NOMO-1 treated with DMSO at 0.1 percent for 48 hours (cell line): ENCODE measurements around the gene FBXL3.
"Not testable (repeated sequence)": the region's sequence is repeated elsewhere in the genome, so short reads cannot be mapped to it uniquely, and the experiment has no call there.

ENCODE experiments used
- DNase-seq: peaks from one replicate; lab custom pipeline; 2025; ENCODE audit not compliant: unreplicated experiment; lab: John Stamatoyannopoulos, UW

The FBXL3 gene

DNA sequence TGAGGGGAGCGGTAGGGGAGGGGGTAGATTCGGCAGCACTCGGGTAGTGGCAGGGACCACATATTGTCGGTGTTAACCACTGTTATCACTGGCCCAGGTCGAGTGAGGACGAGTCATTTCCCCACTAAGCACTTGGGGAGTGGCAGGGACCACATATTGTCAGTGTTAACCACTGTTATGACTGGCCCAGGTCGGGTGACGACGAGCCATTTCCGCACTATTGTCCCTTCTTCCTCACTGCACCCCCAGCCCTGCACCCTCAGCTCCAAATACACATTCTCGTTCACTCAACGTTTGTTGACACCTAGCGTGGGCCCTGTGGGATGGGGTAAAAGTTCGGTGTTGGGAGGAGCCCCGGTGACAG lies 35.5 kb downstream of the FBXL3 start:
- DNase-seq = no peak

DNA sequence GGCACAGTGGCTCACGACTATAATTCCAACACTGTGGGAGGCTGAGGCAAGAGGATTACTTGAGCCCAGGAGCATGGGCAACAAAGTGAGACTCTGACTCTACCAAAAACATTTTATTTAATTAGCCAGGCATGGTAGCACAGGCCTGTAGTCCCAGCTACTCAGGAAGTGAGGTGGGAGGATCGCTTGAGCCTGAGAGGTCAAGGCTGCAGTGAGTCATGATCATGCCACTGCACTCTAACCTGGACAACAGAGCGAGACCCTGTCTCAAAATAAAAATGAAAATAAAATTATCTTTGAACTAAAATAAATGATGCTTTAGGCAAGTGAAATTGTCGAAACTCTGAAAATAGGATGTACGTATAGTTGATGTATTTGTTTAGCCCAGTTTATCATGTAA lies 43.3 kb downstream of the FBXL3 start:
- no peak for DNase-seq

DNA sequence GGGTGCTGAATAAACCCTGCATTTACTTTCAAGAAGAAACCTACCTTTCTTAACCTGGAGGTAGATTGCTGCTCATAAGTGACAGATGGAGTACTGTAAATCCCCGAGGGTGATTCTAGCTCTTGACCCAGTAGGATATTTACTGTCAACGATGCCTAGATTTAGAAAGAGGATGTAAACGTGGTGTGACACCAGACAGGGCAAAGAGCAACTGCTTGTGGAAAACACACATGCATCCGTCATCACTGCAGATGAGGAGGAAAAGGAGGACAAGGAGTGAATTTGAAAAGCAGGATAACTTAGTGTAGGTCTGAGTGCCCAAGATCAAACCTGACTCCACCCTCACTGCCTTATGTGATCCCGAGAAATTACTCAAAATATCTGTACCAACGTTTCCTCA lies 44.9 kb downstream of the FBXL3 start:
- DNase-seq = peak; percentile 24

DNA sequence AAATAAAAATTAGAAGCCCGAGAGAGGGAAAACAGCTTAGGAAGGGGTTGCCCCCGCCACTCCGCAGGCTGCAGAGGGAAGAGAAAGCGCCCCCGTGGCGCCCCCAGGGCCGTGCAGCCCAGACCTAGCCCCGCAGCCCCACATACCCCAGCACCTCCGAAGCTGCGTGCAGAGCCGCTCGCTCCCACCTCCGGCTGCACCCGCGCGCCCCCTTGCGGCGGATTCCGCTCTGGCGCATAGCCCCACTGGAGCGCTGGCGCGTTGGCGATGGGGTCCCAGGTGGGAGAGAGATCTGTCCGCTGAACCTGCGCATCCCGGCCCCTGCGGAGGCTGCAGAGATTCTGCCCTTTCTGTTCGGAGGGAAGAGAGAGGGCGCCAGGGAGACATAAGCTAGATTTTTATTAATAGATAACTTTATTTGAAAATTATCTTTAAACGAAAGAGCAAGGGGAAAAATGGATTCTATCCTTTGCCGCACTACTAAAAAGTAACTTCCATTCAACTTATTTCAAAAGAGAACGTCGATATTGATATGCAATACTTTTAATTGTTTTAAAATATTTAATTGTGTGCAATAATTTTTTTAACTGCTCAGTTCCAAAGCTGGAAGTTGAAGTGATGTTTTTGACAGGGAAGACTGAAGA lies 46.8 kb downstream of the FBXL3 start:
- peak; percentile 40 for DNase-seq

DNA sequence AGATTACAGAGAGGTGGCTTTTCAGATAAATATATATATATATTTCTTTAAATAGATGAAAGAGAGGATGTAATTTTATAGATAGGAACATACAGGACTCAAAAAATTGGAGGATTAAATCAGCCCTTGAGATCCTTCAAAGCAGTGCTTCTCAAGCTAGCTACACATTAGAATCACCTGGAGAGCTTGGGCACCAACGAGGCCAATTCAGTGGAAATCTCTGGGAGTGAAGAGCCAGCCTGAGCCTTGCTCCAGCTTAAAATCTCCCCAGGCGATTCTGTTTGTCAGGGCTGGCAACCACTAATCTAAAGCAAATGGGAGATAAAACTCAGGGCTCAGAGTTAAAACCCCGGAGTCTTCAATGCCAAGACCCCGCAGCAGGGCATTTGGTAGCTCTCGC lies 50.0 kb downstream of the FBXL3 start:
- no peak for DNase-seq

DNA sequence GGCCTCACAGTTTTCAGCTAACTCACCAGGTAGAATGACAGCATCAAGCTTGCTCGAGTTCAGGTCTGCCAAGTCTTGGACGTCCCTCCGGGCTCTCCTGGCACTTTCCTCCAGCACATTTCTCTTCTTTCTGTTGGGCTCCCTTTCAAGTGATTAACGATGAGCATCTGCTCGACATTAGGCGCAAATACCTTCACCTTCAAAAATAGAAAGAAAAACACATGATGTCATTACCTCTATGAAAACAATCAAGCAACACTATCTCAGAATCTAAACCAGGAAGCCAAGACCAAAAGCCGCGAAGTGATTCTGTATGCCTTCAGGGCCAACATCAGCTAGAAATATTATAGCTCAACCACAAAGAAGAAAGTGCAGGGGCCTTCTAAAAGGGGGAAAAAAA lies 50.5 kb downstream of the FBXL3 start:
- no peak for DNase-seq

DNA sequence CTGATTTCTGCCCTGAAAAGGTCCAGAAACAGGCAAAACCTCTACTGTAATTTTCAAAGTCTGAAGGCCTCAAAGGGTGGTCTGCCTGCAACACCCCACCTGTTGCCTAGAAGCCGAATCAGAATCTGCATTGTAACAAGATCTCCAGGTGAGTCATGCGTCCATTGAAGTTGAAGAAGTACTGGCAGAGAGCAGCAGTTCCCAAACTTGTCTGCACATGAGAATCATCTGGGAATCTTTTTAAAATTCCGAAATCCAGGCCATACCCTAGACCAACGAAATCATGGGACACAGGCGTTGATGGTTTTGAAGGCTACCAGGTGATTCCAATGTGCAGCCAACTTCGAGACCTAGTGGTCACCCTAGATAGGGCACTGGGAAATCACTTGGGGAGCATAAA lies 51.1 kb downstream of the FBXL3 start:
- DNase-seq = no peak

DNA sequence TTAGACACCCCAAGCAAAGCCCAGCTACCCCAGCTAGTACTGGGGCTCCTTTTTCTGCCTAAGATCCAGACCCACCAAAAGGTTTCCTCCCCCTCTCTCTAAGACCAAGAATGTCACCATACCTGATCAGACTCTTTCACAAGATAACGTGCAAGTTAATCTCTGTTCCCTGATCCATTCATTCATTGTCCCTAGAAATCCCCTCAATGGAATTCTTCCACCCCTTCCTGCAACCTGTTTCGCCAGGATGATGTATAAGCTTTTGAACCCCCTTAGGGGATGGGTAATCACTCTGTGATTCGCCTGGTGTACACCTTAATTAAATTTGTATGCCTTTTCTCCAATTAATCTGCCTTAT lies 52.4 kb downstream of the FBXL3 start:
- no peak for DNase-seq

DNA sequence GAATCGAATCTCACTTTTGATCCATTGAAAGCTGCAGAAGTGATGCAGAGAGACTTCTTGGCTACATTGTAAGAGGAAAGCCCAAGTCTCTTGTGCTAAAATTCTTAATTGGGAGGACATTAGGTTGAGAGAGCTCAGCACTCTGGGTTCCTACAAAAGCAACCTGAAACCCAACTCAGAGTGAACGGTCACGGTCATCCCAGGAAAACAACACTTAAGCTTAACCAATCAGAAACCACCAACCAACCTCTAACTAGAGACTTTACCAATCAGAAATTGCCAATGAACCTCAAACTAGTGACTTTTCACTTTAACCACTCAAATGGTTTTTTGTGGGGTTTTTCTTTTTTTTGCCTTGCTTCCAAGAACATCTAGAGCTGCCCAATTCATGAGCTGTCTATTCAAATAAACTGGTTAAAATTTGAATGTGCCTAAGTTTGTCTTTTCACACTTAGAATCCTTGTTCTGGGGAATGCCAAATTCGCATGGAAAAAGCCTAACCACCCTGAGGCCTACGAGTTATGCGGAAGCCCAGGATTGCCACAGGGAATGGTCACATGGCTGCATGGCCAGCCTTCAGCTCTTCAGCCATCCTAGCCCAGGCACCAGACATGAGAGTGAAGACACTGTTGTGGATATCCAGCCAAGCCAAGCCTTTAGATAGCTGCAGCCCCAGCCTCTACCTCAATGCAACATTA lies 52.9 kb downstream of the FBXL3 start:
- no peak for DNase-seq

DNA sequence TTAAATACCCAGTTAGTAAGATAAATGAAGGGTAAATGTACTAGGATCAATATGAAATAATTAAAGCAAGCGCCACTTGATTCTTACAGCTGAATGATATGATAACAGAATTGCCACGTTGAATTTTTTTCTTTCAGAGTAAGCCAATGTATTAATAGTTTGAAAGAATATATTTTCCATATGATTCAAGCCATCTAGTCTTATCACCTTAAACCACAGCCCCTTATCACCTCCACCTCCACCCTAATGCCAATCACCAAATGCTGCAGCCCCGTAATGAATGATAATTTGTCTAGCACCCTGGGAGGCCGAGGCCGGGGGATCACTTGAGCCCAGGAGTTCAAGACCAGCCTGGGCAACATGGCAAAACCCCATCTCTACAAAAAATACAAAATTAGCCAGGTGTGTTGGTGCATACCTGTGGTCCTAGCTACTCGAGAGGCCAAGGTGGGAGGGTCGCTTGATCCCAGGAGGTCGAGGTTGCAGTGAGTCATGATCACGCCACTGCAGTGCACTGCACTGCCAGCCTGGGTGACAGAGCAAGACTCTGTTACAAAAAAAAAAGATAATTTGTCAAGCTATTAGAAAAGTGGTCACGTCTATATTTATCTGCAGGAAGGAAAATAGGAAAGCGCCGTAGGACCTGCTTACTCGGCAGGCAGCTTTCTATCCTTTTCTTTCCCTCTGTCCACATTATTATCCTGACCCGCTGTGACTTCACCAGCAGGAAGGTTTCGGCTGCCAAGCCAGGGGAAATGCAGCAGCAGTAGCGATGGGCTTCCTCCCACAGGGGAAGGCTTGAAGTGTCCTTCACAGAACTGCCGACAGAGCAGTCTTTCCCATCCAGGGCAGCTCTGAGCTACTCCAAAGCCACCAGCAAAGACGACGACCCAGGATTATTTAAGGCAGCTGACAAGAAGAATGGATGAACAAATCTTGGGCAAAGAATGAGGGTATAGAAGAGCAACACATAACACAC lies 54.8 kb downstream of the FBXL3 start:
- DNase-seq = no peak

DNA sequence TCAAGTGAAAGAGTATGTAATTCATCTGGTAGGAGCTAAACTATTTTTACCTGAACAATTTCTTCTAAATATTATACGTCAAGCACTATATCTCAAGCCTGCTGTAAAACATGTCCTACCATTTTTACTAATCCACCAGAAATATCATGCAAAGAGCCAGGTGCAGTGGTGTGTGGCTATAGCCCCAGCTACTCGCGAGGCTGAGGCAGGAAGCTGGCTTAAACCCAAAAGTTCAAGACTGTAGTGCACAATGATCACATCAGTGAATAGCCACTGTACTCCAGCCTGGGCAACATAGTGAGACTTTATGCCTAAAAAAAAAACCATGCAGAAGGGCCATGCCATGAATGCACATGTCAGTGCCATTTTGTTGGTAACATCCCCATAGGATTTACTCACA lies 55.7 kb downstream of the FBXL3 start:
- no peak for DNase-seq

DNA sequence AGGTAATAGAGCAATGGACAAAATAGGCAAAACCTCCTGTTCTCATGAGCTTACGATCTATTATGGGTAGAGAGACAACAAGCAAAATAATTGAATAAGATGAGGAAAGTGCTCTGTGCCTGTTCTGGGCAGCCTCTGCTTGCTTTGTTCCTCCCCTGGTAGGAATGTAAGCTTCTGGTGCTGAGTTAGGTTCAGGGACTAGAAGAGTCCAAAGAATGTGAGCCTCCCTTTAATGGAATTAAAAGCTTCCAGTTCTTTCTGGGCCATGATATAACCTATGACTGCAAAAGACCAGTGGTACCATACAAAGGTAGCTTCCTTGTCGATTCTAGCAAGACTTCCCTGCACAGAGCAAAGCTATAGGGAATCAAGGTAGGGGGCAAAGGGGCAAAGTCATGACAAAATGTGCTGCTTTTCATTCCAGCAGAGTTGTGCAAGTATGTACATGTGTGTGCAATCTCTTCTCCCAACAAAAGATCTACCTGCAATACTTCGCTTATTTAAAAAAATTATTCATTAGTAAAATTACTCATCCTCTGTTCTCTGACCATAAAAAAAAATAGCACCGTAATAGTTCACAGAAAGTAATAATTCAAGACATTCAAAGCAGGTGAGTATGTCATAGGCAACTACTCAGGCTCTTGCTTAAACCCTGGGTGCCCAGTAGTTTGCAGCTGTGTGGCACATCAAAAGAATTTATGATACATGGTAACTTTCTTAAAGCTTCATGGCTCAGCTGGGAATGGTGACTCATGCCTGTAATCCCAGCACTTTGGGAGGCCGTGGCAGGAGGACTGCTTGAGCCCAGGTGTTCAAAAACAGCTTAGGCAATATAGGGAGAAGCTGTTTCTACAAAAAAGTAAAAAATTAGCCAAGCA lies 57.2 kb downstream of the FBXL3 start:
- no peak for DNase-seq

DNA sequence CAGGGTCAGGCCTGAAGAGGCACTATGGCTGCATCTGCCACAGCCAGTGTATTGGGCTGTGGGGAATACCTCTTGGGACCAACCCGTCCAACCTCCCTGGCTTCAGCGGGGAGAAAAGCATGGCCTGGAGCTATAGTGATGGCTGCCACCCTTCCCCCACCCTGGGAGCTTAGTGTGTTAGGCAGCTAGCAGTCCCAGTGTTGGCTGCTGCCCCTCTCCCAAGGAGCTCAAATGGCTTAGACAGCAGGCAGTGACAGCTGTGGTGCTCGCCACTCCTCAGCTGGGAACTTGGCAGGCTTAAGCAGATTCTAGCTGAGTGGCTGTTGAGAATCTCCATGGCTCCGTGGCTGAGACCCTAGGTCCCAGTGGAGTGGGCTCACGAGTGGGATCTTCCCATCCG lies 58.9 kb downstream of the FBXL3 start:
- no peak for DNase-seq

DNA sequence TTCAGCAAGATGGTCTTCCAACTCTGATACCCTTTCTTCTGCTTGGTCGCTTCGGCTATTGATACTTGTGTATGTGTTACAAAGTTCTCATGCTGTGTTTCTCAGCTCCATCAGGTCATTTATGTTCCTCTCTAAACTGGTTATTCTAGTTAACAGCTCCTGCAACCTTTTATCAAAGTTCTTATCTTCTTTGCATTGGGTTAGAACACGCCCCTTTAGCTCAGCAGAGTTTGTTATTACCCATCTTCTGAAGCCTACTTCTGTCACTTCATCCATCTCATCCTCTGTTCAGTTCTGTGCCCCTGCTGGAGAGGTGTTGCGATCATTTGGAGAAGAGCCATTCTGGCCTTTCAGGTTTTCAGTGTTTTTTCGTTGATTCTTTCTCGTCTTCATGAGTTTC lies 59.9 kb downstream of the FBXL3 start:
- no peak for DNase-seq

DNA sequence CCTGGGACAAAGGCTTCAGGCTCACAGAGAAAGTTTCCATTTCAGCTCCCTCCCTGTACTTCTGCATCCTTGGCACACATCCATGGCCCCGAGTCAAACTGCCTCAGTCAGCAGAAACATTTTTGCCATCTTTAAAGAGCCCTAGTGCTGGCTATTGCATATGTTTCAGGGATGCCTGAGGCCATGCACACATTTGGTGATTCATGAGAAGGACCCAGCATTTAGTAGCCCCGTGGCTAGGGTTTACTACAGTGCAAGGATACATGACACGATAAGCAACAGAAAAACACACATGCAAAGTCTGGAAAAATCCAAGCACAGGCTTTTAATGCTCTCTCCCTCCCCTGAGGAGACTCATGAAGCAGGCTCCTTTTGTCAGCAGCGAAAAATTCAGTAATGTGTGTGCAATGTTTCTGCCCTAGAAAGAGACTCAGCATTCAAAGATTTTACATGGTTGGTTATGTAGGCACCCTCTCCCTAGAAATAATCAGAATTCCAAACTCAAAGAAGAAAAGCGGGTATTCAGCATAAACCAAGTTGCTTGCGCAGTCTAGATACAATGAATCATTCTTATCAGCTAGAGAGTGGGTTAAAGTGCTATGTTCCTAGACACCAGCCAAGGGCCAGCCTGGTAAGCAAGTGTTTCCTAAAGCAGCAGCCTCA lies 61.1 kb downstream of the FBXL3 start:
- DNase-seq = no peak

DNA sequence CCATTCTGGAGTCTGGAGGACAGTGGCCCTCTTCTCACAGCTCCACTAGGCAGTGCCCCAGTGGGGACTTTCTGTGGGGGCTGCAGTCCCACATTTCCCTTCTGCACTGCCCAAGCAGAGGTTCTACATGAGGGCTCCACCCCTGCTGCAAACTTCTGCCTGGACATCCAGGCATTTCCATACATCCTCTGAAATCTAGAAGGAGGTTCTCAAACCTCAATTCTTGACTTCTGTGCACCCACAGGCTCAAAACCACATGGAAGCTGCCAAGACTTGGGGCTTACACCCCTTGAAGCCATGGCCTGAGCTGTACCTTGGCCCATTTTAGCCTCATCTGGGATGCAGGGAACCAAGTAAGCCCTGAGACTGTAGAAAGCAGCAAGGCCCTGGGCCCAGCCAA lies 67.2 kb downstream of the FBXL3 start:
- DNase-seq = not testable (repeated sequence)

DNA sequence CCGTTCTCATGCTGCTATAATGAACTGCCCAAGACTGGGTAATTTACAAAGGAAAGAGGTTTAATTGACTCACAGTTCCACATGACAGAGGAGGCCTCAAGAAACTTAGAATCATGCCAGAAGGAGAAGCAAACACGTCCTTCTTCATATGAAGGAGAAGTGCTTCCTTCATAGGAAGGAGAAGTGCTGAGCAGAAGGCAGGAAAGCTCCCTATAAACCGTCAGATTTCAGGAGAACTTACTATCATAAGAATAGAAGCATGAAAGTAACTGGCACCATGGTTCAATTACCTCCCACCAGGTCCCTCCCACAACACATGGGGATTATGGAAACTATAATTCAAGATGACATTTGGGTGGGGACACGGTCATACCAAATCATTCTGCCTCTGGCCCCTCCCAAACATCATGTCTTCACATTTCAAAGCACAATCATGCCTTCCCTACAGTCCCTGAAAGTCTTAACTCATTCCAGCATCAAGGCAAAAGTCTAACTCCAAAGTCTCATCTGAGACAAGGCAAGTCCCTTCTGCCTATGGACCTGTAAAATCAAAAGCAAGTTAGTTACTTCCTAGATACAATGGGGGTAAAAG lies 68.0 kb downstream of the FBXL3 start:
- DNase-seq = no peak

DNA sequence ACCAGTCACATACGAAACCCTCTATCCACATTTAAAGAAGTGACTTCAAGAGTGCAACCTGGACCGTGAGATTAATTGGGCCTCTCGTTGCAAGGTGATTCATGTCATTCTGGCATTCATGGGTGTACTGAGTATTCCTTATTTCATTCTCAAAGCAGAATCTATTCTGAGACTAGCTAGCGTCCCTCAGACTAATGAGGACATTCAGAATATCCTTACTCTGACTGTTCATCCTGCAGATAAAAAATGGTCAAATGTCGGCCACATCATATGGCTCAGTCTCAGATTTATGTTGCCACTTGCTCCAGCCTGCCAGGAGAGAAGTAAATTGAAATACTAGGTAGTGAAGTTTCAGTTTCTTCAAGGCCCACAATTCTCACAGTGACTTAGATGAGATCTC lies 71.3 kb downstream of the FBXL3 start:
- no peak for DNase-seq
